K562 (cell line): Measurements from ENCODE around the gene SNUPN. TPM values are rescaled to one million over a fixed set of nuclear protein-coding genes. Genes with fewer than 3 reads are reported as not detected.

Experiments used
- CREM ChIP-seq: IDR thresholded peaks from 2 replicates; pipeline ENCODE4 v1.6.1; 2014; ENCODE audit warnings: antibody characterized with exemption, low read depth
- KLF10 ChIP-seq: fragments of 250-450 bp; sonication (Bioruptor Pico); IDR thresholded peaks from 2 replicates; pipeline ENCODE4 v1.6.1; 2021; ENCODE audit warnings: matching md5 sums
- POLR2A ChIP-seq: fragments of 450-650 bp; conservative IDR thresholded peaks from 2 replicates; pipeline ENCODE4 v1.6.1; 2016
- RBFOX2 ChIP-seq: fragments of 200-400 bp; formaldehyde crosslinking; IDR thresholded peaks from 2 replicates; pipeline ENCODE4 v1.6.1; 2017; ENCODE audit warnings: low read depth, mild to moderate bottlenecking, low read length, moderate library complexity
- SP1 ChIP-seq: sonication (generic); formaldehyde crosslinking; IDR thresholded peaks from 2 replicates; pipeline ENCODE4 v1.8.1; 2022; ENCODE audit warnings: mild to moderate bottlenecking, missing genetic modification reagents
- ZKSCAN1 ChIP-seq: fragments of 150-350 bp; IDR thresholded peaks from 2 replicates; pipeline ENCODE4 v1.6.1; 2016; ENCODE audit warnings: low read depth, low read length
- ZNF217 ChIP-seq: sonication (generic); formaldehyde crosslinking; IDR thresholded peaks from 2 replicates; pipeline ENCODE4 v1.8.0; 2022; ENCODE audit warnings: mild to moderate bottlenecking, missing genetic modification reagents
- polyA plus RNA-seq, 8 experiments: library from polyadenylated mRNA; depleted of rRNA in 4 of 8; stranded (reverse) in 5 of 8; unstranded in 3 of 8; fragments of >200 nt; fragmentation: Nextera tagmentation in 2 of 8; fragmentation: Illumina TruSeq in 1 of 8; extraction: Ambion mirVana in 2 of 8; extraction: Trizol in 1 of 8; gene quantifications; 2 replicates each; pipeline versions ENCODE4 v1.2.1 to v1.2.3, GENCODE V29; 2011 to 2014; ENCODE audit warnings: inconsistent platforms in 1 of 8, missing spikeins in 1 of 8
- total RNA-seq, 7 experiments: library from RNA; depleted of rRNA in 6 of 7; stranded (reverse); fragments of >200 nt in 6 of 7; fragmentation: Illumina TruSeq in 2 of 7; extraction: Trizol in 2 of 7; gene quantifications; 2 replicates each; pipeline versions ENCODE4 v1.2.1 to v1.2.3, GENCODE V29; 2011 to 2021; ENCODE audit warnings: low replicate concordance in 1 of 7
- TF ChIP-seq, protein P1 (sequence below), 2 experiments: fragments of 450-650 bp; formaldehyde crosslinking in 1 of 2; IDR thresholded peaks; 2 replicates each; pipeline versions ENCODE4 v1.4.0 to v1.6.1; 2014 to 2020; ENCODE audit warnings: mild to moderate bottlenecking in 2 of 2, borderline replicate concordance in 1 of 2, low read depth in 1 of 2
- TF ChIP-seq, protein P2 (sequence below): fragments of 250-450 bp; sonication (Bioruptor Pico); IDR thresholded peaks from 2 replicates; pipeline ENCODE4 v1.9.0; 2021; ENCODE audit warnings: mild to moderate bottlenecking, inconsistent platforms
- TF ChIP-seq, protein P3 (sequence below): sonication (generic); formaldehyde crosslinking; IDR thresholded peaks from 2 replicates; pipeline ENCODE4 v1.8.1; 2023; ENCODE audit warnings: mild to moderate bottlenecking, missing genetic modification reagents
- TF ChIP-seq, protein P4 (sequence below): sonication (generic); formaldehyde crosslinking; IDR thresholded peaks from 2 replicates; pipeline ENCODE4 v1.9.0; 2022; ENCODE audit warnings: mild to moderate bottlenecking, missing genetic modification reagents
- TF ChIP-seq, protein P5 (sequence below): IDR thresholded peaks from 2 replicates; pipeline ENCODE4 v1.6.1; 2016; ENCODE audit warnings: missing genetic modification characterization, missing compliant biosample characterization

SNUPN gene
- total and polyA plus RNA-seq, 9 of the 15 experiments (the other 6 are each of a cell fraction or from before 2014, with no cell fraction given) = 32.2 to 78.3 (median 40.0) TPM

DNA sequence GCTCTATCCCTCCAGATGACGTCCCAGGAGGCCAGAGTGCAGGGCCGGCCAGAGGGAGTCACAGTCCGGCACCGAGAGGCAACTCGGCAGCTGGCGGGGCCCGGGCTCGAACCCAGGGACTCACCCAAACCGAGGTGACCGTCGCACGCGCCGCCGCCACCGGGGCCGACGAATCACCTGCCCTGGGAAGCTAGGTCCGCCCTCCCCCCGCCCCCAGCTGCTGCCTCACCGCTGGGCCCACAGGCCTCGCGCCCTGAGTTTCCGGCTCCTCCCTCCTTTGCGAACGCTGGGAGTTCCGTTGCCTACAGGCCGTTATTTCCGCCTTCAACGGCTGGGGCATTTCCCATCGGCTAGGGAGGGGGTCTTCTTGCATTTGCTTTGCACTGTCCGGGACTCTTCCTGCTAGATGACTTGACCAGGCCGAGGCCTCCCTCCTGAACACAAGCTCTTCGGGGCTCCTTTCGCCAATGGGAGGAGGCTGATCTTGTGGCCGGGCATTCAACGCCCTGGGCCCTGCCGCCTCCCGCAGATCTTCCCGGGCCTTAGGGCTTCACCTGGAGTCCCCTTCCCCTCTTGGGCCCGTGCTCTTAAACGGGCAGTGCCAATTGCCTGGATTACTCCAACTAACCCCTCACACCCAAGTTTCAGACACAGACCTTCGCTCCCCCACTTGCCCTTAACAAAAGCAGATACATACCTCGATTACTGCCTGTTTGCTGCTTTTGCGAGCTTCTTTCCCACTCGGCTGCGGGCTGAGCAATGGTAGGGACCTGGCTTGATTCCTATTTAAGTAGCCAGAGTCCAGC lies at the start of gene SNUPN (continued):
- TF ChIP-seq, protein P1, sequence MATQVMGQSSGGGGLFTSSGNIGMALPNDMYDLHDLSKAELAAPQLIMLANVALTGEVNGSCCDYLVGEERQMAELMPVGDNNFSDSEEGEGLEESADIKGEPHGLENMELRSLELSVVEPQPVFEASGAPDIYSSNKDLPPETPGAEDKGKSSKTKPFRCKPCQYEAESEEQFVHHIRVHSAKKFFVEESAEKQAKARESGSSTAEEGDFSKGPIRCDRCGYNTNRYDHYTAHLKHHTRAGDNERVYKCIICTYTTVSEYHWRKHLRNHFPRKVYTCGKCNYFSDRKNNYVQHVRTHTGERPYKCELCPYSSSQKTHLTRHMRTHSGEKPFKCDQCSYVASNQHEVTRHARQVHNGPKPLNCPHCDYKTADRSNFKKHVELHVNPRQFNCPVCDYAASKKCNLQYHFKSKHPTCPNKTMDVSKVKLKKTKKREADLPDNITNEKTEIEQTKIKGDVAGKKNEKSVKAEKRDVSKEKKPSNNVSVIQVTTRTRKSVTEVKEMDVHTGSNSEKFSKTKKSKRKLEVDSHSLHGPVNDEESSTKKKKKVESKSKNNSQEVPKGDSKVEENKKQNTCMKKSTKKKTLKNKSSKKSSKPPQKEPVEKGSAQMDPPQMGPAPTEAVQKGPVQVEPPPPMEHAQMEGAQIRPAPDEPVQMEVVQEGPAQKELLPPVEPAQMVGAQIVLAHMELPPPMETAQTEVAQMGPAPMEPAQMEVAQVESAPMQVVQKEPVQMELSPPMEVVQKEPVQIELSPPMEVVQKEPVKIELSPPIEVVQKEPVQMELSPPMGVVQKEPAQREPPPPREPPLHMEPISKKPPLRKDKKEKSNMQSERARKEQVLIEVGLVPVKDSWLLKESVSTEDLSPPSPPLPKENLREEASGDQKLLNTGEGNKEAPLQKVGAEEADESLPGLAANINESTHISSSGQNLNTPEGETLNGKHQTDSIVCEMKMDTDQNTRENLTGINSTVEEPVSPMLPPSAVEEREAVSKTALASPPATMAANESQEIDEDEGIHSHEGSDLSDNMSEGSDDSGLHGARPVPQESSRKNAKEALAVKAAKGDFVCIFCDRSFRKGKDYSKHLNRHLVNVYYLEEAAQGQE (IDR thresholded peaks at IDR 0.05; ENCODE audit: borderline replicate concordance) = peak; percentile 3; the same call in 1 of the 2 replicates
- TF ChIP-seq, protein P1 (CRISPR knock-in tag; IDR thresholded peaks at IDR 0.05; ENCODE audit: low read depth) = no peak
- TF ChIP-seq SP1 (CRISPR knock-in tag) (peak; percentile 78), ZKSCAN1 (peak; percentile 64), POLR2A (peak; percentile 92), CREM (peak; percentile 79), KLF10 (CRISPR knock-in tag) (no peak), ZNF217 (CRISPR knock-in tag) (no peak), RBFOX2 (peak; percentile 87)
- TF ChIP-seq, protein P2, sequence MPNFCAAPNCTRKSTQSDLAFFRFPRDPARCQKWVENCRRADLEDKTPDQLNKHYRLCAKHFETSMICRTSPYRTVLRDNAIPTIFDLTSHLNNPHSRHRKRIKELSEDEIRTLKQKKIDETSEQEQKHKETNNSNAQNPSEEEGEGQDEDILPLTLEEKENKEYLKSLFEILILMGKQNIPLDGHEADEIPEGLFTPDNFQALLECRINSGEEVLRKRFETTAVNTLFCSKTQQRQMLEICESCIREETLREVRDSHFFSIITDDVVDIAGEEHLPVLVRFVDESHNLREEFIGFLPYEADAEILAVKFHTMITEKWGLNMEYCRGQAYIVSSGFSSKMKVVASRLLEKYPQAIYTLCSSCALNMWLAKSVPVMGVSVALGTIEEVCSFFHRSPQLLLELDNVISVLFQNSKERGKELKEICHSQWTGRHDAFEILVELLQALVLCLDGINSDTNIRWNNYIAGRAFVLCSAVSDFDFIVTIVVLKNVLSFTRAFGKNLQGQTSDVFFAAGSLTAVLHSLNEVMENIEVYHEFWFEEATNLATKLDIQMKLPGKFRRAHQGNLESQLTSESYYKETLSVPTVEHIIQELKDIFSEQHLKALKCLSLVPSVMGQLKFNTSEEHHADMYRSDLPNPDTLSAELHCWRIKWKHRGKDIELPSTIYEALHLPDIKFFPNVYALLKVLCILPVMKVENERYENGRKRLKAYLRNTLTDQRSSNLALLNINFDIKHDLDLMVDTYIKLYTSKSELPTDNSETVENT (CRISPR knock-in tag) = no peak
- TF ChIP-seq, protein P3, sequence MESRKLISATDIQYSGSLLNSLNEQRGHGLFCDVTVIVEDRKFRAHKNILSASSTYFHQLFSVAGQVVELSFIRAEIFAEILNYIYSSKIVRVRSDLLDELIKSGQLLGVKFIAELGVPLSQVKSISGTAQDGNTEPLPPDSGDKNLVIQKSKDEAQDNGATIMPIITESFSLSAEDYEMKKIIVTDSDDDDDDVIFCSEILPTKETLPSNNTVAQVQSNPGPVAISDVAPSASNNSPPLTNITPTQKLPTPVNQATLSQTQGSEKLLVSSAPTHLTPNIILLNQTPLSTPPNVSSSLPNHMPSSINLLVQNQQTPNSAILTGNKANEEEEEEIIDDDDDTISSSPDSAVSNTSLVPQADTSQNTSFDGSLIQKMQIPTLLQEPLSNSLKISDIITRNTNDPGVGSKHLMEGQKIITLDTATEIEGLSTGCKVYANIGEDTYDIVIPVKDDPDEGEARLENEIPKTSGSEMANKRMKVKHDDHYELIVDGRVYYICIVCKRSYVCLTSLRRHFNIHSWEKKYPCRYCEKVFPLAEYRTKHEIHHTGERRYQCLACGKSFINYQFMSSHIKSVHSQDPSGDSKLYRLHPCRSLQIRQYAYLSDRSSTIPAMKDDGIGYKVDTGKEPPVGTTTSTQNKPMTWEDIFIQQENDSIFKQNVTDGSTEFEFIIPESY (CRISPR knock-in tag) = no peak
- TF ChIP-seq, protein P4, sequence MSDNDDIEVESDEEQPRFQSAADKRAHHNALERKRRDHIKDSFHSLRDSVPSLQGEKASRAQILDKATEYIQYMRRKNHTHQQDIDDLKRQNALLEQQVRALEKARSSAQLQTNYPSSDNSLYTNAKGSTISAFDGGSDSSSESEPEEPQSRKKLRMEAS (CRISPR knock-in tag) = peak; percentile 97
- TF ChIP-seq, protein P5, sequence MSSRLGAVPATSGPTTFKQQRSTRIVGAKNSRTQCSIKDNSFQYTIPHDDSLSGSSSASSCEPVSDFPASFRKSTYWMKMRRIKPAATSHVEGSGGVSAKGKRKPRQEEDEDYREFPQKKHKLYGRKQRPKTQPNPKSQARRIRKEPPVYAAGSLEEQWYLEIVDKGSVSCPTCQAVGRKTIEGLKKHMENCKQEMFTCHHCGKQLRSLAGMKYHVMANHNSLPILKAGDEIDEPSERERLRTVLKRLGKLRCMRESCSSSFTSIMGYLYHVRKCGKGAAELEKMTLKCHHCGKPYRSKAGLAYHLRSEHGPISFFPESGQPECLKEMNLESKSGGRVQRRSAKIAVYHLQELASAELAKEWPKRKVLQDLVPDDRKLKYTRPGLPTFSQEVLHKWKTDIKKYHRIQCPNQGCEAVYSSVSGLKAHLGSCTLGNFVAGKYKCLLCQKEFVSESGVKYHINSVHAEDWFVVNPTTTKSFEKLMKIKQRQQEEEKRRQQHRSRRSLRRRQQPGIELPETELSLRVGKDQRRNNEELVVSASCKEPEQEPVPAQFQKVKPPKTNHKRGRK (tag) = no peak
